Peyer's patch (tissue), 4 donors: Measurements from ENCODE around the gene PKIG. TPM values are rescaled to one million over a fixed set of nuclear protein-coding genes. Genes with fewer than 3 reads are reported as not detected.

Experiments used
- DNase-seq, 3 donors: peaks; one replicate each; pipeline ENCODE4 v3.0.0-alpha.2; 2017 to 2019
- H3K27ac ChIP-seq, 4 donors: fragments of 200-600 bp; sonication (generic); one replicate each; pipeline ENCODE4 v1.5.1; 2016 to 2019
- H3K27me3 ChIP-seq, 2 donors: fragments of 200-600 bp; sonication (generic); one replicate each; pipeline ENCODE4 v1.5.1; 2019
- H3K36me3 ChIP-seq, 3 donors: fragments of 200-600 bp; sonication (generic); one replicate each; pipeline ENCODE4 v1.5.1; 2016 to 2019
- H3K4me1 ChIP-seq, 4 donors: fragments of 200-600 bp; sonication (generic); one replicate each; pipeline ENCODE4 v1.5.1; 2016 to 2019
- H3K4me3 ChIP-seq, 4 donors: fragments of 200-600 bp; sonication (generic); 1 replicate in 3 of 4; 2 replicates in 1 of 4; pipeline ENCODE4 v1.5.1; 2016 to 2019; ENCODE audit warnings: mild to moderate bottlenecking in 1 of 4
- H3K9me3 ChIP-seq, 4 donors: fragments of 200-600 bp; sonication (generic); one replicate each; pipeline ENCODE4 v1.5.1; 2016 to 2019; ENCODE audit warnings: mild to moderate bottlenecking in 1 of 4
- POLR2A ChIP-seq, 2 donors: fragments of 450-650 bp; IDR thresholded peaks; one replicate each; pipeline ENCODE4 v1.5.1; 2017; ENCODE audit warnings: antibody characterized with exemption in 2 of 2, mild to moderate bottlenecking in 2 of 2, moderate library complexity in 2 of 2
- total RNA-seq, 4 donors: library from RNA; depleted of rRNA; stranded (reverse); fragments of >200 nt; gene quantifications; one replicate each; pipeline ENCODE4 v1.1.0, GENCODE V29; 2016
- TF ChIP-seq, protein P1 (sequence below), 6 experiments: fragments of 450-650 bp in 4 of 6; fragments of 200-600 bp in 2 of 6; sonication (generic) in 1 of 6; IDR thresholded peaks; one replicate each; pipeline ENCODE4 v1.5.1; 2017 to 2019; ENCODE audit warnings: antibody characterized with exemption in 6 of 6, mild to moderate bottlenecking in 3 of 6, moderate library complexity in 1 of 6

PKIG gene
- total RNA-seq, 4 donors from 2014 or later: 27.9 to 60.2 (median 28.3) TPM

DNA sequence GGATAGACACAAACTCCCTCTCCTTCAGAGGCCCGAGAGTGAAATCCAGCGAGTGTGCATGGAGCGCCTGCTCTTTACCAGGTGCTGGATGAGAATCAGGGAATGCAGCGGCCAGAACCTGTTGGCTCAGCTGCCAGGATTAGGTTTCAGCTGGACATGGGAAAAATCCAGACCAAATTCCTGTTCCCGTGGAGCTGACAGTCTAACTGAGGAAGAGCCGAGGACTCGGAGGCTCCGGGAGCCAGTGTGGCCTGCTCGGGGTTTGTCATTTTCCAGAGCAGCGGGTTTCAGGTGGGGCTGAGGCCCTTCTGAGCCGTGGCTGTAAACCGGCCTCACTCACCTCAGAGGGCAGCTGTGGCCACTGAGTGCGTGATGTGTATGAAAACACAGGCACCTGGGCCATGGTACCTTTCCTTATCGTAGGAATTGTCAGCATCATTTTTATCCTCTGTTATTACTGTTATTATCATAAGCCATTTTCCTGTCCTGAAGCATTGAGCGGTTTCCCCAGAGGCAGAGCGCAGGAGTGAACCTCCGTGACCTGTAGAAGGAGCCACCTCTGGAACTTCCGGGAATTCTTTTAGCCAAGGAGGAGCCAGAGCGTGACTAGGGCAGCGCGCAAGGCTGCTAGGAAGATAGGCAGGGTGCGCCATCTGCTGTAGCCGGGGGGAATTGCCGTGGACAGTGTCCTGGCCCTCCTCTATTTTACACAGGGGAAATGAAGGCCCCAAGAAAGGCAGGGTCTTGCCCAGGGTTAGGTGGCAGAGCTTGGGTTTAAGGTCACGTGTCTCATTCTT, 27.3 kb downstream of the PKIG start:
- Histone ChIP-seq H3K27me3 (no peaks in the 10 kb centered on the region), H3K4me3 (peak overlapping the region in 2 of 4 donors; percentile 25 to 35), H3K36me3 (peaks cover 0 to 3% (median 0%) of the 10 kb centered on the region in 3 donors), H3K9me3 (peaks cover 0 to 4% (median 0%) of the 10 kb centered on the region in 4 donors), H3K27ac (peak overlapping the region; percentile 64 to 80 (median 68)), H3K4me1 (peaks cover 0 to 19% (median 8%) of the 10 kb centered on the region in 4 donors)
- peak; percentile 84 to 95 (median 93) for DNase-seq
- TF ChIP-seq, protein P1, sequence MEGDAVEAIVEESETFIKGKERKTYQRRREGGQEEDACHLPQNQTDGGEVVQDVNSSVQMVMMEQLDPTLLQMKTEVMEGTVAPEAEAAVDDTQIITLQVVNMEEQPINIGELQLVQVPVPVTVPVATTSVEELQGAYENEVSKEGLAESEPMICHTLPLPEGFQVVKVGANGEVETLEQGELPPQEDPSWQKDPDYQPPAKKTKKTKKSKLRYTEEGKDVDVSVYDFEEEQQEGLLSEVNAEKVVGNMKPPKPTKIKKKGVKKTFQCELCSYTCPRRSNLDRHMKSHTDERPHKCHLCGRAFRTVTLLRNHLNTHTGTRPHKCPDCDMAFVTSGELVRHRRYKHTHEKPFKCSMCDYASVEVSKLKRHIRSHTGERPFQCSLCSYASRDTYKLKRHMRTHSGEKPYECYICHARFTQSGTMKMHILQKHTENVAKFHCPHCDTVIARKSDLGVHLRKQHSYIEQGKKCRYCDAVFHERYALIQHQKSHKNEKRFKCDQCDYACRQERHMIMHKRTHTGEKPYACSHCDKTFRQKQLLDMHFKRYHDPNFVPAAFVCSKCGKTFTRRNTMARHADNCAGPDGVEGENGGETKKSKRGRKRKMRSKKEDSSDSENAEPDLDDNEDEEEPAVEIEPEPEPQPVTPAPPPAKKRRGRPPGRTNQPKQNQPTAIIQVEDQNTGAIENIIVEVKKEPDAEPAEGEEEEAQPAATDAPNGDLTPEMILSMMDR (IDR thresholded peaks at IDR 0.05): peak; percentile 90 to 98 (median 97)
- TF ChIP-seq POLR2A (IDR thresholded peaks at IDR 0.05): no peak

DNA sequence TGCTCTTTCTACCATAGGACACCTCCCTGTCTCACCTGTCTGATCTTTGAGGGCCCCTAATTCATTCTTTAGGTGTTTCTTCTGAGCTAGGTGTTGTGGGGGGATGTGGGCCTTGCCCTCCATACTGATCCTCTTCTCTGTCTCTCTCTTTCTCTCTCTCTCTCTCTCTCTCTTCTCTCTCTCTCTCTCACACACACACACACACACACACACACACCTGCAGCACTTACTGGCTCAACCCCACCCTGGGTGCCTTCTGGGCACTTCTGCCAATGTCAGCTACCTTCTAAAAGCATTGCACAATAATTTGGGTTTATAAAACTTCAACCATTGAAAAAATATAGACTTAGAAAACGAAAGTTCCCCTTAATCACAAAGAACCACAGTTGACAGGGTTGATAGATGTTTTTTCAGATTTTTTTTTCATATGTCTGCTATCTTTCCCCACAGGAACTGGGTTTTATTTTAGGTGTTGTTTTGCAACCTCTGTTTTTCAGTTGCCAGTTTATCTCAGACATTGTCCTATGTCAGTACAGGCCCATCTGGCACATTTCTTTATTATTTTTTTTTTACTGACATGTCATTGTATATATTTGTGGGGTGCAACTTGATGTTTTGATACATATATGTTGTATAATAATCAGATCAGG, 28.1 kb downstream of the PKIG start:
- Histone ChIP-seq H3K27me3 (no peaks in the 10 kb centered on the region), H3K36me3 (peaks cover 0 to 6% (median 0%) of the 10 kb centered on the region in 3 donors), H3K4me1 (peaks cover 0 to 21% (median 11%) of the 10 kb centered on the region in 4 donors), H3K27ac (peak overlapping the region in 3 of 4 donors; percentile 64 to 80 (median 69)), H3K4me3 (no peak overlapping the region), H3K9me3 (peaks cover 0 to 4% (median 0%) of the 10 kb centered on the region in 4 donors)
- TF ChIP-seq, protein P1 (IDR thresholded peaks at IDR 0.05): no peak
- TF ChIP-seq POLR2A (IDR thresholded peaks at IDR 0.05): no peak
- DNase-seq: no peak

DNA sequence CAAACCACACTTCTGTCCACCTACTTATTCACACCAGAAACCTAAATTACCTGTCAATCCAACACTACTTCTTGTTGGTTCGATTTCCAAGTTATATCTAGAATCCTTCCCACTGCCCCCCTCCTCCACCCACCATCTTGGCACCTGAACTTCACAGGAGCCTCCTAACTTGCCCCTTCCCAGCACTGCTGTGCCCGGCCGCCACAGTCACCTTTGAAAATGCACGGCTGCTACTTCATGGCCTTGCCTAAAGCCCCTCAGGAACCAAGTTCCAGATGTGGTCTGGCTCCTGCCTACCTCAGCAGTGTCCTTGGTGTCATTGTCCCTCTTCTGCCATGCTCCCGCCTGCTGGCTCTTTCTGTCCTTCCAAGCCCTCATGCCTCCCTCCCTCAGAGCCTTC, 31.2 kb downstream of the PKIG start:
- TF ChIP-seq, protein P1 (IDR thresholded peaks at IDR 0.05): no peak
- TF ChIP-seq POLR2A (IDR thresholded peaks at IDR 0.05): no peak
- H3K4me1 ChIP-seq: peaks cover 0 to 41% (median 11%) of the 10 kb centered on the region in 4 donors

DNA sequence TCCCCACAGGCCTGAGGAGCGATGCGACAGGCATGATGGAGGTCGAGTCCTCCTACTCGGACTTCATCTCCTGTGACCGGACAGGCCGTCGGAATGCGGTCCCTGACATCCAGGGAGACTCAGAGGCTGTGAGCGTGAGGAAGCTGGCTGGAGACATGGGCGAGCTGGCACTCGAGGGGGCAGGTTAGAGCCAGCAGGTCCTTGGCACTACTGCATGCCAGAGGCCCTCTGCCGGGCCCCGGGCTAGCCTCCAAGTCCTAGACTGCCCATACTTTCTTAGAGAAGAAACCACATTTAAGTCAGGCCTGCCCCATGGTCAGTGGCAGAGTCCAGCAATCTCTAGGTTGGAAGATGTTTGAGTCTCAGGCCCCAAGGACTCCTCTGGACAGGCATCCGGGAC, 32.1 kb downstream of the PKIG start:
- no peak for TF ChIP-seq POLR2A (IDR thresholded peaks at IDR 0.05)
- TF ChIP-seq, protein P1 (IDR thresholded peaks at IDR 0.05): no peak
- no peak overlapping the region for H3K4me3 ChIP-seq
- DNase-seq: no peak
- no peaks in the 10 kb centered on the region for H3K9me3 ChIP-seq
- H3K27ac ChIP-seq: peak overlapping the region in 1 of 4 donors; percentile 43
- peaks cover 0 to 33% (median 9%) of the 10 kb centered on the region in 4 donors for H3K4me1 ChIP-seq
- no peaks in the 10 kb centered on the region for H3K27me3 ChIP-seq
- peaks cover 0 to 41% (median 0%) of the 10 kb centered on the region in 3 donors for H3K36me3 ChIP-seq

More for the DNA sequence above, 31.2 kb downstream of the PKIG start:
- H3K36me3 ChIP-seq: peaks cover 0 to 34% (median 0%) of the 10 kb centered on the region in 3 donors
- no peak for DNase-seq
- no peaks in the 10 kb centered on the region for H3K9me3 ChIP-seq
- no peak overlapping the region for H3K4me3 ChIP-seq
- no peak overlapping the region for H3K27ac ChIP-seq
- no peaks in the 10 kb centered on the region for H3K27me3 ChIP-seq

DNA sequence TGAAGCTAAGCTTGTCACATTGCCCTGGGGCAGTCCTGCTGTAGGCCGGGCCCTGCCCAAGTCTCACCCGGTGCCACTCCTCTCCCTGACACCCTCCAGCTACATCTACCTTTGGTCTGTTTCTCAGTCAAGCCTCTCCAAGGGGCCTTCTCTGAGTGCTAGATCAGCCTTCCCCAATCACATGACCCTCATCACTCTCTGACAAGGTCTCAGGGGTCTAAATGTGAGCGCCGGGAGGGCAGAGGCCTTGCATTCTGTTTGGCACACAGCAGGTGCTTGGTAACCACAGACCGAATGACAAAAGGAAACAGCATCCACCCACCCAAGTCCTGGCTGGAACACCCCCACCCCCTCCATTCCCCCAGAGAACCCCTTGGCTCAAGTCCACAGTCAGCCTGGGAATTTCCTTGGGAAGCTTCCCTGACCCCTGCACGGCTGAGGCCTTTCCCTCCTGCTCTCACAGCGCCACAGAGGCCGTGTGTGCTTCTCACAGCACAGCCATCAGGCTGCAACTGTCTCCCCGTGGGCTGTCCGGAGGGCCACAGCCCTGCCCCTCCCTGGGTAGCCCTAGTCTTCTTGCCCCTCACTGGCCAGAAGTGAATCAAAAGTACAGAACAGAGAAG, 32.9 kb downstream of the PKIG start:
- Histone ChIP-seq H3K27me3 (no peaks in the 10 kb centered on the region), H3K4me1 (peaks cover 0 to 27% (median 4%) of the 10 kb centered on the region in 4 donors), H3K27ac (peak overlapping the region; percentile 31 to 43 (median 36)), H3K9me3 (no peaks in the 10 kb centered on the region), H3K36me3 (peaks cover 0 to 49% (median 0%) of the 10 kb centered on the region in 3 donors), H3K4me3 (no peak overlapping the region)
- no peak for TF ChIP-seq POLR2A (IDR thresholded peaks at IDR 0.05)
- TF ChIP-seq, protein P1 (IDR thresholded peaks at IDR 0.05): no peak
- no peak for DNase-seq
